DND-41 (cell line): Measurements from ENCODE around the gene FBXL15.

Experiments used
- ATAC-seq: fragments of 200-7000 bp; cut with Tn5 transposase; 3 replicates; pipeline ENCODE4 v1.9.1; 2021; ENCODE audit warnings: low read depth; ENCODE audit not compliant: insufficient read depth
- DNase-seq: peaks from one replicate; pipeline ENCODE4 v3.0.0-alpha.2; 2020
- H2AFZ ChIP-seq: 2 replicates; pipeline ENCODE4 v1.6.0; 2012; ENCODE audit warnings: low read depth, low read length
- H3K27ac ChIP-seq: 2 replicates; pipeline ENCODE4 v1.5.1; 2012; ENCODE audit warnings: low read length, inconsistent platforms
- H3K27me3 ChIP-seq: fragments of 200-600 bp; sonication (generic); 2 replicates; pipeline ENCODE4 v1.6.0; 2012; ENCODE audit warnings: low read length, mild to moderate bottlenecking, inconsistent platforms; ENCODE audit not compliant: insufficient read depth, poor library complexity
- H3K36me3 ChIP-seq: 2 replicates; pipeline ENCODE4 v1.5.1; 2012; ENCODE audit warnings: low read length, inconsistent platforms; ENCODE audit not compliant: insufficient read depth
- H3K4me1 ChIP-seq: 2 replicates; pipeline ENCODE4 v1.5.1; 2012; ENCODE audit warnings: mild to moderate bottlenecking, low read length; ENCODE audit not compliant: insufficient read depth
- H3K4me2 ChIP-seq: 2 replicates; pipeline ENCODE4 v1.6.0; 2012; ENCODE audit warnings: mild to moderate bottlenecking, moderate library complexity, low read length, inconsistent platforms; ENCODE audit not compliant: insufficient read depth
- H3K4me3 ChIP-seq, 2 experiments: fragments of 200-600 bp in 1 of 2; shearing (Covaris generic) in 1 of 2; 2 replicates each; pipeline ENCODE4 v1.5.1; 2012 to 2016; ENCODE audit warnings: inconsistent platforms in 2 of 2, low read length in 2 of 2, mild to moderate bottlenecking in 2 of 2, low read depth in 1 of 2, moderate library complexity in 1 of 2
- H3K79me2 ChIP-seq: 2 replicates; pipeline ENCODE4 v1.6.0; 2012; ENCODE audit warnings: low read length, inconsistent platforms; ENCODE audit not compliant: insufficient read depth
- H3K9ac ChIP-seq: 2 replicates; pipeline ENCODE4 v1.6.0; 2012; ENCODE audit warnings: low read depth, mild to moderate bottlenecking, inconsistent platforms, low read length, moderate library complexity
- H3K9me3 ChIP-seq: 2 replicates; pipeline ENCODE4 v1.5.1; 2012; ENCODE audit warnings: low read length, moderate library complexity, mild to moderate bottlenecking, inconsistent platforms; ENCODE audit not compliant: insufficient read depth, severe bottlenecking
- H4K20me1 ChIP-seq: 2 replicates; pipeline ENCODE4 v1.6.0; 2012; ENCODE audit warnings: low read length; ENCODE audit not compliant: insufficient read depth
- CTCF ChIP-seq: IDR thresholded peaks from 2 replicates; pipeline ENCODE4 v1.5.1; 2012; ENCODE audit warnings: borderline replicate concordance, low read length, moderate library complexity, mild to moderate bottlenecking; ENCODE audit not compliant: poor library complexity, severe bottlenecking; ENCODE audit errors: extremely low read depth
- EZH2 ChIP-seq: IDR thresholded peaks from 3 replicates; pipeline ENCODE4 v1.6.1; 2012; ENCODE audit warnings: borderline replicate concordance, low read depth, mild to moderate bottlenecking, moderate library complexity, low read length, inconsistent platforms; ENCODE audit not compliant: severe bottlenecking

FBXL15 gene

GRCh38 chr10:102457591-102458150, 37.0 kb downstream of the FBXL15 start:
- Histone ChIP-seq H3K9me3 (no peaks in the 10 kb centered on the region), H4K20me1 (no peaks in the 10 kb centered on the region), H3K4me2 (no peak overlapping the region), H3K27me3 (no peaks in the 10 kb centered on the region), H3K36me3 (peaks cover 4% of the 10 kb centered on the region), H2AFZ (no peak overlapping the region), H3K79me2 (peaks cover 6% of the 10 kb centered on the region; the same call in 1 of the 2 replicates), H3K4me1 (peaks cover 27% of the 10 kb centered on the region), H3K4me3 (no peak overlapping the region), H3K27ac (no peak overlapping the region), H3K9ac (no peak overlapping the region)
- DNase-seq (no peak), ATAC-seq (no peak)
- TF ChIP-seq EZH2 = no peak
- no peak for TF ChIP-seq CTCF

- no peak overlapping the region for H3K4me2 ChIP-seq
- H3K9me3 ChIP-seq = no peaks in the 10 kb centered on the region
- ATAC-seq (no peak), DNase-seq (no peak)
- H3K4me1 ChIP-seq = peaks cover 27% of the 10 kb centered on the region
- no peak overlapping the region for H3K27ac ChIP-seq
- TF ChIP-seq EZH2 (no peak), CTCF (no peak)
- H3K36me3 ChIP-seq = no peaks in the 10 kb centered on the region; the same call in 1 of the 2 replicates
- H4K20me1 ChIP-seq = no peaks in the 10 kb centered on the region
- H3K27me3 ChIP-seq = no peaks in the 10 kb centered on the region
- no peak overlapping the region for H2AFZ ChIP-seq
- no peak overlapping the region for H3K4me3 ChIP-seq
- no peak overlapping the region for H3K9ac ChIP-seq
- peaks cover 5% of the 10 kb centered on the region; the same call in 1 of the 2 replicates for H3K79me2 ChIP-seq
Measured at GRCh38 chr10:102458656-102459055, 38.0 kb downstream of the FBXL15 start.

- peaks cover 5% of the 10 kb centered on the region; the same call in 1 of the 2 replicates for H3K79me2 ChIP-seq
- DNase-seq (no peak), ATAC-seq (peak; percentile 42)
- TF ChIP-seq CTCF (no peak), EZH2 (no peak)
- H3K4me3 ChIP-seq = peak overlapping the region; percentile 39 to 62; a peak in 3 of 4 replicates
- H3K4me1 ChIP-seq = peaks cover 27% of the 10 kb centered on the region
- peak overlapping the region; percentile 76 for H3K4me2 ChIP-seq
- no peaks in the 10 kb centered on the region for H4K20me1 ChIP-seq
- peak overlapping the region; percentile 64 for H3K27ac ChIP-seq
- no peaks in the 10 kb centered on the region for H3K36me3 ChIP-seq
- peak overlapping the region; percentile 95 for H2AFZ ChIP-seq
- H3K27me3 ChIP-seq = no peaks in the 10 kb centered on the region
- no peaks in the 10 kb centered on the region for H3K9me3 ChIP-seq
- peak overlapping the region; percentile 63 for H3K9ac ChIP-seq
Measured at GRCh38 chr10:102460836-102461186, 40.2 kb downstream of the FBXL15 start.
